ENCODE results near the gene CDKN1C. TPM values are rescaled to one million over a fixed set of nuclear protein-coding genes. Genes with fewer than 3 reads are reported as not detected.
A peak's percentile ranks its signal among the peaks of the same experiment; 100 is the strongest.

Gene CDKN1C
- total and polyA plus RNA-seq, 12 donors, result 16.9 to 55.3 (median 26.6) TPM

- no peaks in the 10 kb centered on the region for H3K27me3 ChIP-seq
- H3K4me1 ChIP-seq, result peaks cover 6 to 40% (median 31%) of the 10 kb centered on the region in 9 donors
- intact Hi-C loops (cut with DNase I), result loop anchor here in 7 of 10 donors (2.0 to 10.0 kb wide), 7 partner anchors 360 to 698 kb away; partner anchors contain the start of genes C11orf21 (in 3 of the 7), TSPAN32 (in 3 of the 7) and KCNQ1 (in 1 of the 7)
- H3K27ac ChIP-seq, result peak overlapping the region in 9 of 10 donors; percentile 21 to 89 (median 71)
- peak in 1 of 9 donors; percentile 26 for TF ChIP-seq CTCF (IDR thresholded peaks at IDR 0.05)
- no peaks in the 10 kb centered on the region for H3K36me3 ChIP-seq
- 54 to 56% methylated on average over 4 of the region's 4 CpGs for WGBS, 2 donors
- no peak for ATAC-seq
- H3K9me3 ChIP-seq, result no peaks in the 10 kb centered on the region
- peak overlapping the region in 8 of 10 donors; percentile 41 to 63 (median 58) for H3K4me3 ChIP-seq
- no peak for DNase-seq
Observed at GRCh38 chr11:2892967-2893528, 7.5 kb upstream of the CDKN1C start.

- H3K4me1 ChIP-seq, result peaks cover 6 to 42% (median 35%) of the 10 kb centered on the region in 9 donors
- peak; percentile 24 to 78 (median 64) for ATAC-seq
- peak overlapping the region in 9 of 10 donors; percentile 41 to 63 (median 58) for H3K4me3 ChIP-seq
- H3K36me3 ChIP-seq, result no peaks in the 10 kb centered on the region
- peak; percentile 91 to 97 (median 93) for TF ChIP-seq CTCF (IDR thresholded peaks at IDR 0.05)
- peak; percentile 57 to 83 for DNase-seq
- peak overlapping the region in 9 of 10 donors; percentile 25 to 89 (median 71) for H3K27ac ChIP-seq
- 5 to 6% methylated on average over 34 of the region's 34 CpGs for WGBS, 2 donors
- H3K9me3 ChIP-seq, result no peaks in the 10 kb centered on the region
- H3K27me3 ChIP-seq, result no peaks in the 10 kb centered on the region
- intact Hi-C loops (cut with DNase I), result loop anchor here in 7 of 10 donors (2.0 to 10.0 kb wide), 7 partner anchors 360 to 698 kb away; partner anchors contain the start of genes C11orf21 (in 3 of the 7), TSPAN32 (in 3 of the 7) and KCNQ1 (in 1 of the 7)
Observed at GRCh38 chr11:2892215-2892966, 6.8 kb upstream of the CDKN1C start.

GRCh38 chr11:2891326-2892214 is 6.0 kb upstream of the CDKN1C start:
- peak in 2 of 8 donors; percentile 8 to 33 for ATAC-seq
- H3K4me3 ChIP-seq, result peak overlapping the region in 9 of 10 donors; percentile 41 to 63 (median 58)
- TF ChIP-seq CTCF (IDR thresholded peaks at IDR 0.05), result no peak
- no peaks in the 10 kb centered on the region for H3K36me3 ChIP-seq
- DNase-seq, result peak; percentile 56 to 63
- 41 to 43% methylated on average over 17 of the region's 17 CpGs for WGBS, 2 donors
- peaks cover 6 to 44% (median 36%) of the 10 kb centered on the region in 9 donors for H3K4me1 ChIP-seq
- H3K27me3 ChIP-seq, result peaks cover 0 to 5% (median 0%) of the 10 kb centered on the region in 7 donors
- intact Hi-C loops (cut with DNase I), result loop anchor here in 7 of 10 donors (2.0 to 10.0 kb wide), 7 partner anchors 359 to 697 kb away; partner anchors contain the start of genes C11orf21 (in 3 of the 7), TSPAN32 (in 3 of the 7) and KCNQ1 (in 1 of the 7)
- peak overlapping the region in 8 of 10 donors; percentile 25 to 89 (median 73) for H3K27ac ChIP-seq
- H3K9me3 ChIP-seq, result no peaks in the 10 kb centered on the region

All from heart right ventricle (tissue), 16 donors.